Natural killer cell (primary cell): Measurements from ENCODE around the gene CORO2B. TPM values are rescaled to one million over a fixed set of nuclear protein-coding genes. Genes with fewer than 3 reads are reported as not detected.

Source experiments
- ATAC-seq, 3 donors: fragments of 150-1000 bp in 2 of 3; fragments of 200-7000 bp in 1 of 3; cut with Tn5 transposase; 1 replicate in 1 of 3; 2 replicates in 2 of 3; pipeline ENCODE4 v1.10.0; 2021; ENCODE audit warnings: mild to moderate bottlenecking in 2 of 3, moderate library complexity in 2 of 3
- DNase-seq, 2 donors: peaks; one replicate each; pipeline versions ENCODE4 v3.0.0 to v3.0.0-alpha.2; 2013 to 2021; ENCODE audit warnings: mixed read lengths in 1 of 2
- H3K27ac ChIP-seq: one replicate; pipeline ENCODE4 v1.5.1; 2013; ENCODE audit warnings: mild to moderate bottlenecking, low read length
- H3K27me3 ChIP-seq: one replicate; pipeline ENCODE4 v1.6.1; 2013; ENCODE audit warnings: low read length; ENCODE audit not compliant: control insufficient read depth, insufficient read depth
- H3K36me3 ChIP-seq: one replicate; pipeline ENCODE4 v1.6.1; 2013; ENCODE audit warnings: low read length; ENCODE audit not compliant: control insufficient read depth, insufficient read depth
- H3K4me1 ChIP-seq: one replicate; pipeline ENCODE4 v1.6.1; 2013; ENCODE audit warnings: low read length; ENCODE audit not compliant: control insufficient read depth, insufficient read depth
- H3K4me3 ChIP-seq: one replicate; pipeline ENCODE4 v1.5.1; 2013; ENCODE audit warnings: low read length
- H3K9me3 ChIP-seq: one replicate; pipeline ENCODE4 v1.6.1; 2013; ENCODE audit warnings: low read length; ENCODE audit not compliant: control insufficient read depth, insufficient read depth
- H3K27ac Mint-ChIP-seq, 2 donors: one replicate each; pipeline ENCODE4 v1.8.0; 2022; ENCODE audit warnings: mild to moderate bottlenecking in 2 of 2, mixed read lengths in 2 of 2, moderate library complexity in 1 of 2
- H3K27me3 Mint-ChIP-seq, 2 donors: one replicate each; pipeline ENCODE4 v1.8.0; 2022; ENCODE audit warnings: low read depth in 2 of 2, mixed read lengths in 2 of 2
- H3K36me3 Mint-ChIP-seq: one replicate; pipeline ENCODE4 v1.8.0; 2022; ENCODE audit warnings: mixed read lengths
- H3K4me1 Mint-ChIP-seq, 2 donors: one replicate each; pipeline ENCODE4 v1.8.0; 2022; ENCODE audit warnings: mixed read lengths in 2 of 2
- H3K4me3 Mint-ChIP-seq: one replicate; pipeline ENCODE4 v1.8.0; 2022; ENCODE audit warnings: mild to moderate bottlenecking, moderate library complexity, mixed read lengths
- H3K9me3 Mint-ChIP-seq, 2 donors: one replicate each; pipeline ENCODE4 v1.8.0; 2022; ENCODE audit warnings: mixed read lengths in 2 of 2
- CTCF ChIP-seq: fragments of 200-600 bp; IDR thresholded peaks from one replicate; pipeline ENCODE4 v1.8.0; 2022; ENCODE audit warnings: antibody characterized with exemption
- whole genome bisulfite sequencing: methylation state at CpG from one replicate; pipeline ENCODE4 v1.1.7; 2013; ENCODE audit warnings: missing lambda C conversion rate; ENCODE audit not compliant: insufficient coverage; 5-methylcytosine and 5-hydroxymethylcytosine counted together
- intact Hi-C: fragments of 100-400 bp; cut with micrococcal nuclease; formaldehyde crosslinking; loops from one replicate; pipeline ENCODE4 v1.14.2; 2022
- total RNA-seq, 4 donors: library from RNA; stranded (reverse); fragments of 120-200 nt in 1 of 4; gene quantifications; one replicate each; pipeline versions ENCODE4 v1.2.3 to v1.2.4, GENCODE V29; 2013 to 2022

The CORO2B gene
- total RNA-seq, 3 donors from 2014 or later (not counting 1 experiment from before 2014, with no cell fraction given), result 0.13 TPM; not detected in 2

GRCh38 chr15:68625853-68626252 lies 47.1 kb downstream of the CORO2B start:
- Mint-ChIP-seq H3K4me1 (no peaks in the 10 kb centered on the region), H3K36me3 (no peaks in the 10 kb centered on the region), H3K27ac (no peak overlapping the region), H3K4me3 (no peak overlapping the region), H3K27me3 (peaks cover 12 to 27% of the 10 kb centered on the region in 2 donors), H3K9me3 (no peaks in the 10 kb centered on the region)
- Histone ChIP-seq H3K27ac (no peak overlapping the region), H3K4me1 (no peaks in the 10 kb centered on the region), H3K36me3 (no peaks in the 10 kb centered on the region), H3K4me3 (no peak overlapping the region), H3K27me3 (no peaks in the 10 kb centered on the region), H3K9me3 (no peaks in the 10 kb centered on the region)
- intact Hi-C loops, result no loop called here
- no peak for DNase-seq
- TF ChIP-seq CTCF, result no peak
- 80% methylated on average over 4 of the region's 4 CpGs for WGBS
- ATAC-seq, result no peak

- H3K4me1 ChIP-seq, result no peaks in the 10 kb centered on the region
- H3K9me3 ChIP-seq, result no peaks in the 10 kb centered on the region
- H3K4me1 Mint-ChIP-seq, result no peaks in the 10 kb centered on the region
- no peak for TF ChIP-seq CTCF
- no peak overlapping the region for H3K27ac ChIP-seq
- no peak overlapping the region for H3K4me3 ChIP-seq
- intact Hi-C loops, result no loop called here
- H3K36me3 Mint-ChIP-seq, result no peaks in the 10 kb centered on the region
- H3K4me3 Mint-ChIP-seq, result no peak overlapping the region
- DNase-seq (no peak), ATAC-seq (no peak)
- no peaks in the 10 kb centered on the region for H3K27me3 ChIP-seq
- no peak overlapping the region for H3K27ac Mint-ChIP-seq
- 54% methylated on average over 3 of the region's 3 CpGs for WGBS
- H3K27me3 Mint-ChIP-seq, result peaks cover 13 to 27% of the 10 kb centered on the region in 2 donors
- H3K36me3 ChIP-seq, result no peaks in the 10 kb centered on the region
- no peaks in the 10 kb centered on the region for H3K9me3 Mint-ChIP-seq
These were observed 47.5 kb downstream of the CORO2B start for GRCh38 chr15:68626283-68626682.

- H3K36me3 Mint-ChIP-seq, result no peaks in the 10 kb centered on the region
- Histone ChIP-seq H3K4me1 (no peaks in the 10 kb centered on the region), H3K27ac (no peak overlapping the region), H3K9me3 (no peaks in the 10 kb centered on the region), H3K27me3 (no peaks in the 10 kb centered on the region), H3K4me3 (no peak overlapping the region), H3K36me3 (no peaks in the 10 kb centered on the region)
- ATAC-seq (no peak), DNase-seq (no peak)
- TF ChIP-seq CTCF, result no peak
- H3K27ac Mint-ChIP-seq, result no peak overlapping the region
- intact Hi-C loops, result no loop called here
- 76% methylated on average over 2 of the region's 3 CpGs for WGBS
- H3K9me3 Mint-ChIP-seq, result no peaks in the 10 kb centered on the region
- no peaks in the 10 kb centered on the region for H3K4me1 Mint-ChIP-seq
- H3K27me3 Mint-ChIP-seq, result peaks cover 13 to 27% of the 10 kb centered on the region in 2 donors
- H3K4me3 Mint-ChIP-seq, result no peak overlapping the region
These were observed 47.9 kb downstream of the CORO2B start for GRCh38 chr15:68626739-68627138.

GRCh38 chr15:68627476-68627875 lies 48.7 kb downstream of the CORO2B start:
- H3K4me3 Mint-ChIP-seq, result no peak overlapping the region
- H3K9me3 ChIP-seq, result no peaks in the 10 kb centered on the region
- no peak overlapping the region for H3K27ac Mint-ChIP-seq

More at GRCh38 chr15:68627476-68627875, 48.7 kb downstream of the CORO2B start:
- H3K4me1 ChIP-seq, result no peaks in the 10 kb centered on the region
- intact Hi-C loops, result no loop called here
- H3K27ac ChIP-seq, result no peak overlapping the region
- H3K27me3 Mint-ChIP-seq, result peaks cover 13 to 27% of the 10 kb centered on the region in 2 donors
- H3K4me1 Mint-ChIP-seq, result no peaks in the 10 kb centered on the region
- H3K36me3 ChIP-seq, result no peaks in the 10 kb centered on the region
- H3K27me3 ChIP-seq, result no peaks in the 10 kb centered on the region
- H3K36me3 Mint-ChIP-seq, result no peaks in the 10 kb centered on the region
- no peak for ATAC-seq
- no peak for DNase-seq
- no peak overlapping the region for H3K4me3 ChIP-seq
- H3K9me3 Mint-ChIP-seq, result no peaks in the 10 kb centered on the region
- no peak for TF ChIP-seq CTCF
- WGBS, result 79% methylated on average over 6 of the region's 7 CpGs
